HG03097 (cell line): ENCODE data around the gene SETD2.

Source experiments
- ATAC-seq: cut with Tn5 transposase; IDR thresholded peaks from one replicate; pipeline ENCODE4 v1.9.1; 2021; ENCODE audit not compliant: unreplicated experiment, low FRiP score

SETD2 gene

GRCh38 chr3:46987743-46988401, 176.0 kb downstream of the SETD2 start:
- peak; percentile 41 for ATAC-seq

DNA sequence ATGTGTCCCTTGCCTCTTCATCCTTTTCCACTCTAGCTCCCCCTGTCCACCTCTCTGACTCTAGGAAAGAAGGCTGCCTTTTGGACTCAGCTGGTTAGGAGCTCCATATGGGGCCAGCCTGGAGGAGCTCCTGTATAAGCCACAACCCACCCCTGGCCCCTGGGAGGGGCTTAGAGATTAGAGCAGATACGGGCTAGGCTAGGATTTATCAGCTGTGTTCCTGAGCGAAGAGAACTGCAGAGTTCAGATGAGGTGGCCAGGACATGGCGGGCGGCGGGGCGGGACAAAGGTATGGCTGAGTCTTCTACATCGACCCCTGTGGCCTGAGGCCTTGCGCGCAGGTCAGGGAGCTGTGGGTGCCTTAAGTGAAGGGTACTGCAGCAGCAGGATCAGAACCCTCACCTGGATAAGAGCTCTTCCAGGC, 176.6 kb downstream of the SETD2 start:
- no peak for ATAC-seq

DNA sequence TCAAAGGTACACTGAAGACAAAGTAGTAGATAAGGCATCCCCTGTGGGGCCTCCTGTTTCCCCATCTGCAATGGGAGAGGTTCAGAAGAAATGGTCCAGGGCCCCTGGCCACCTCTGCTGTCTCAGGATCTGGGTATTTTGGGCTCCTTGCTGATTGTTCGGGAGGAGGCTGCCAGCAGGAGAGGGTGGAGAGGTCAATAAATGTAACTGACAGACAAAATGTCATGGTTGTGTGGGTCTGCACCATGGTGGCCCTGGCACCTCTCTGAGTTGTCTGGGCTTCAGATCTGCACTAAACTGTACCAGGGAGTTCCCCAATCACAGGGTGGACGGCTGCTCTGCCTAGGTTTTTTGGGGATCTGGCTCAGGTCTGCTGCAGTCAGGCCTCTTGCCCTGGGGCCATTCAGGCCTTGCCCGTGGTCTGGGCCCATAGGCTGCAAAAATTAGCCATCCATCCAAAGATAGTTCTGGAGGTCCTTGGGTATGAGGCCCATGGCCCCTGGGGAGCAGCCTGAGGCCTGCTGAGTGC, 177.1 kb downstream of the SETD2 start:
- ATAC-seq: no peak

GRCh38 chr3:46986055-46986730, 177.7 kb downstream of the SETD2 start:
- ATAC-seq: no peak

DNA sequence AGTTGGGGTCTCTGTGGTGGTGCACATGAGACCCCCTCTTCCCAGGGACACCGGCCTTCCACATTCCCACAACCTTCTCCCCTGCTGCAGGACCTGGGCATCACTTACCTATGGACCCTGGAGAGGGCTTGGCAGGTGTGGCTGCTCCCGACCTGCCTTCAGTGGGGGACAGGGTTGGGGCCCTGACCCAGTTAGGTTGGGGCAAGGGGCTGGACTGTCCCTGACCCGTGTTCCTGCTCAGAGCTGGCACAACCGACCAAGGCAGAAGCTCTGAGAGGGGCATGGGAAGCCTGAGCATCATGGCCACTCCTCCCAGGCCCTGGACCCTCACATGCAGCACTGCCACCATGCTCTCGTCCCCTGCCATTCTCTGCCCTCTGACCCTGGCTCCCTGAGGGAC, 178.3 kb downstream of the SETD2 start:
- ATAC-seq: no peak

GRCh38 chr3:46984591-46985459, 179.1 kb downstream of the SETD2 start:
- no peak for ATAC-seq

DNA sequence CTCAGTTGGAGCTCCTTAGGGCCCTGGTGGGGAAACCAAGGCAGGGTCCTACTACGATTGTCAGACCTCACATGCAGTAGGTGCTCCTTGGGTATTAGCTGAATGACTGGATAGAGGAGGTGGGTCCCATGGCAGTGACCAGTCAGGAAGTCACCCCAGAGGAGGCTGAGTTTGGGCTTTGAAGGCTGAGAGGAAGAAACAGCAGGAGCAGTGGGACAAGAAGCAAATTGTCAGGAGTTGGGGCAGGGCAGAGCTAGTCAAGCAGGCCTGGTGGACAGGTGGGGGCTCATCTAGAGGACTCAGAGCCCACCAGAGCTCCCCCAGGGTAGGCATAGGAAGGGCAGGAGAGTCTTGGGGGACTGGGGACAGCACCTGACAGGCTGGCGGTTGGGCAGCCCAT, 181.4 kb downstream of the SETD2 start:
- no peak for ATAC-seq

- ATAC-seq: no peak
Observed at GRCh38 chr3:46981932-46982471, 181.9 kb downstream of the SETD2 start.

DNA sequence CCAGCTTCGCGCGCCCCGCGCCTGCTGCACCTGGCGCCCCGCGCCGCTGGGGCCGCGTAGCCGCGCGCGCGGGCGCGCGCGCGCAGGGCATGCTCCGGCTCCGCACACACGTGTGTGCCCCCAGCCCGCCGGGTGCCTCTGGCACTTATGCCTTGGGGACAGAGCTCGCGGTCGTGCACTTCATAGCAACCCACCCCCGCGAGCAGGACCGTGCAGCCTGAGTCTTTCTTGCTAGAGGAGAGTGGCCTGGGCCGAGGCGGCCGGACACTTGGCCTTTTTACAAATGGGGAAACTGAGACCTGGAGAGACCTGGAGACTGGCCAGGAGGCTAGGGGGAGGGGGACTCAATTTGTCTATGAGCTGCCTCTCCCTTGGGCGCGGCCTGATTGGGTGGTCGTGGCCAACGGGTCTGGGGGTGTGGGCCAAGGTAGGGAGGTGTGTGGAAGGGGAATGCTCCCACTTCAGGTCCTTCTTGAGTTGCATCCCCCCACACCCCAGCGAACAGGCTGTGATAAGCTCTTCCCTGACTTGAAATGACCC, 183.9 kb downstream of the SETD2 start:
- ATAC-seq: peak; percentile 3

GRCh38 chr3:46978985-46979944, 184.6 kb downstream of the SETD2 start, which contains the start of gene NBEAL2:
Gene NBEAL2, plus strand, starts transcription at chr3:46979666. Its CDS starts 196 bp downstream, at chr3:46979862.
- peak; percentile 59 for ATAC-seq

DNA sequence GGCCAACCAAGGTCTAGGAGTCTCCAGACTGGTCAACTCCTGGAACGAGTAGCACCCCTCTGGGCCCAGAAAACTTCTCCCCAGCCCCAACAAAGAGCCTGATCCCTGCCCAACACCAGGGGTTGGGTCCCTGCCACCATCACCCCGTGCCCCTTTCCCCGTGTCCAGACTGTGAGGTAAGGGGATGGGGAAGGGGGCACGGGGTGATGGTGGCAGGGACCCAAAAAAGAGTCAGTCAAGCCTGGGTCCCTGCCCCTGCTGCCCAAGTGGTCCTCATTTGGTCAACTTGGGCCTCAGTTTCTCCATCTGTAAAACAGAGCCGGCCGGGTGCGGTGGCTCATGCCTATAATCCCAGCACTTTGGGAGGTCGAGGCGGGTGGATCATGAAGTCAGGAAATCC, 185.5 kb downstream of the SETD2 start:
- ATAC-seq: no peak

DNA sequence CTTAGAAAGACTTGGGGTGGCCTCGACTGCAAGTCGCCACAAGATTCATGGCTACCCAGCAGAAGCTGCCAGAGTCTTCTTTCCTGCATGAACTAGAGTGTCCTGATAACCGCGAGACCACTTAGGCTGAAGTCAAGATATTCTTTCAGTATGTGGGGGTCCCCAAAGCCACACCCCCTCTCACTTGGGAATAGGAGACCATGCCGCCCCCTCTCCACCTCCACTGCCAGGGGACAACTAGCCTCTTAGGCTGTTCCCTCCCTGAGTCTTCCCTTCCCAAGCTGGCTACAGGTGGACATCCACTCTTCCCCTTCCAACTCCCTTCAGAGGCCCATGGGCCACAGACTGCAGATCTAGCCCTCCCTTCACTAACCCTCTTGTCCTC, 186.1 kb downstream of the SETD2 start:
- no peak for ATAC-seq

- peak; percentile 58 for ATAC-seq
Observed at GRCh38 chr3:46976326-46977190, 187.4 kb downstream of the SETD2 start, which contains the start of gene CCDC12. Gene CCDC12, minus strand, starts transcription at chr3:46976745. Its CDS starts 13 bp downstream, at chr3:46976732.

GRCh38 chr3:46974421-46975171, 189.3 kb downstream of the SETD2 start:
- ATAC-seq: no peak

DNA sequence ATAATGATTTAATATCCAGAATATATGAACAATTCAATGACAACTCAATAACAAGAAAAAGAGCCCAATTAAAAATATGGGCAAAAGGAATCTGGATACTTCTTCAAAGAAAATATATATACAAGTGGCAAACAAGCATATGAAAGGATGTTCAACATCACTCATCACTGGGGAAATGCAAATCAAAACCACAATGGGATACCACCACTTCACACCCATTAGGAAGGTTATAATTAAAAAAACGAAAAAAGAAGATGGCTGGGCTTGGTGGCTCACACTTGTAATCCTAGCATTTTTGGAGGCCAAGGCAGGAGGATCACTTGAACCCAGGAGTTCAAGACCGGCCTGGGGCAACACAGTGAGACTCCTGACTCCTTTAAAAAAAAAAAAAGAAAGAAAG, 191.5 kb downstream of the SETD2 start:
- no peak for ATAC-seq

DNA sequence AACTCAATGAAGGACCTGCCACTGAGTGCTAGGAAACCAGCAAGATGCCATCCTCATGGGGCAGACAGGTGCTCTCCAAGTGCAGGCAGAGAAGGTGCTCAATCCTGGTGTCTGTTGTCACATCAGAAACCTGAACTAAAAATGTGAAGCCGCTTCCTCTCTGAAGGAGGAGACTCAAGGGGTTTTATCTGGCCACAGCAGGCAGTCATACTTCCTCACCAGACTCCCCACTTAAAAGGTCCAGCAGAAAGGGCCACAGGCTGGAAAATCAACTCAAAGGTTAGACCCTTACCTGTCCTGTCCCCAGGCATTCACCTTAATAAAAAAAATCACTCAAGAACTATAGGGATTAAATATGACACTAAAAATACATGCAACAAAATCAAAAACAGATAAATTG, 192.2 kb downstream of the SETD2 start:
- no peak for ATAC-seq

- ATAC-seq: no peak
Observed at GRCh38 chr3:46971151-46971550, 192.8 kb downstream of the SETD2 start.
